ENCODE data around the gene NHERF2. TPM values are rescaled to one million over a fixed set of nuclear protein-coding genes. Genes with fewer than 3 reads are reported as not detected.

NHERF2 gene
- total and polyA plus RNA-seq, 2 of the 4 experiments (the other 2 are of a cell fraction): 18.6 to 77.8 TPM

DNA sequence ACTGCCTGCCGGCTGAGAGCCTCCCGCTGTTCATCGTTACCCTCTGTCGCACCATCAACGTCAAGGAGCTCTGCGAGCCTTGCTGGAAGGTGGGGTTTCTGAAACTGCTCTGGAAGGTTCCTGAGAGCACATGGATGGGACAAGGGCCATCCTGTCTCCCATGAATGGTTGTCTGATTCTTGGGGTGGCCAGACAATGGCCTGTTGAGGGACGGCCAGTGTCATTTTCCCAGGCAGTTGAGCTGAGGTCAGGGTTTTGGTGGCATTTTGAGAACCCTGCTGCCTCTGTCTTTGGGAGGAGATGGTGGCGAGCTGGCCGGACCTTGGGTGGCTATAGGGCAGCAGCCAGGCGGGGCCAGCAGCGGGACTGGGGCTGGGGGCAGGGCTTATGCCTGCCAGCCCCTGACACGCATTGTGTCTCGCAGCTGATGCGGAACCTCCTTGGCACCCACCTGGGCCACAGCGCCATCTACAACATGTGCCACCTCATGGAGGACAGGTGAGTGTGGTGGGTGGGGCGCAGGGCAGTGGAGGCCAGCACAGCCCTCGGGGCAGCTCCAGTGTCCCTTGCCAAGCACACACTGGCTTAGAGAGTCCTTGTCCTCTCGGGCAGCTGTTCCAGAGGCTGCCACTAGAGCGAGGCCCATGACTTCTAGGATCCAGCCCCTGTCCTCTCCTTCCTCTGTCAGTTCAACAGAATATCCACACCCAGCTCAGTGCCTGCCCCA lies 30.1 kb downstream of the NHERF2 start:
- in situ Hi-C loops (cut with MboI; ENCODE audit: low sequenced_read_pairs): no loop called here
- ATAC-seq (ENCODE audit: low read depth): no peak

More for the DNA sequence above, 30.1 kb downstream of the NHERF2 start:
- TF ChIP-seq, protein P1, sequence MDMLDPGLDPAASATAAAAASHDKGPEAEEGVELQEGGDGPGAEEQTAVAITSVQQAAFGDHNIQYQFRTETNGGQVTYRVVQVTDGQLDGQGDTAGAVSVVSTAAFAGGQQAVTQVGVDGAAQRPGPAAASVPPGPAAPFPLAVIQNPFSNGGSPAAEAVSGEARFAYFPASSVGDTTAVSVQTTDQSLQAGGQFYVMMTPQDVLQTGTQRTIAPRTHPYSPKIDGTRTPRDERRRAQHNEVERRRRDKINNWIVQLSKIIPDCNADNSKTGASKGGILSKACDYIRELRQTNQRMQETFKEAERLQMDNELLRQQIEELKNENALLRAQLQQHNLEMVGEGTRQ (IDR thresholded peaks at IDR 0.05; ENCODE audit: low read depth, low read length): no peak
- TF ChIP-seq MAZ (IDR thresholded peaks at IDR 0.05; ENCODE audit: borderline replicate concordance, low read depth, low read length) (no peak), POLR2A (IDR thresholded peaks at IDR 0.05; ENCODE audit: low read depth, low read length) (no peak)
- TF ChIP-seq, protein P2, sequence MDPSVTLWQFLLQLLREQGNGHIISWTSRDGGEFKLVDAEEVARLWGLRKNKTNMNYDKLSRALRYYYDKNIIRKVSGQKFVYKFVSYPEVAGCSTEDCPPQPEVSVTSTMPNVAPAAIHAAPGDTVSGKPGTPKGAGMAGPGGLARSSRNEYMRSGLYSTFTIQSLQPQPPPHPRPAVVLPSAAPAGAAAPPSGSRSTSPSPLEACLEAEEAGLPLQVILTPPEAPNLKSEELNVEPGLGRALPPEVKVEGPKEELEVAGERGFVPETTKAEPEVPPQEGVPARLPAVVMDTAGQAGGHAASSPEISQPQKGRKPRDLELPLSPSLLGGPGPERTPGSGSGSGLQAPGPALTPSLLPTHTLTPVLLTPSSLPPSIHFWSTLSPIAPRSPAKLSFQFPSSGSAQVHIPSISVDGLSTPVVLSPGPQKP (IDR thresholded peaks at IDR 0.05; ENCODE audit: borderline replicate concordance, low read depth, low read length): no peak
- no peak overlapping the region for H2BK20ac ChIP-seq (ENCODE audit: low read depth, low read length)
- no peaks in the 10 kb centered on the region for H3K4me1 ChIP-seq (ENCODE audit: control insufficient read depth, insufficient read depth, low read length)
- no peaks in the 10 kb centered on the region for H3K27me3 ChIP-seq (ENCODE audit: control insufficient read depth, insufficient read depth, low read length)
- no peak overlapping the region for H3K23ac ChIP-seq (ENCODE audit: low read depth, low read length)
- no peak overlapping the region for H2BK15ac ChIP-seq (ENCODE audit: low read depth, low read length)
- peaks cover 66% of the 10 kb centered on the region for H3K36me3 ChIP-seq (ENCODE audit: control insufficient read depth, insufficient read depth, low read length)
- no peak overlapping the region for H2AFZ ChIP-seq (replicated peaks; ENCODE audit: low read length, poor library complexity)
- dilution Hi-C loops (cut with HindIII; ENCODE audit: low sequenced_read_pairs, unreplicated experiment): no loop called here
- WGBS, 2 experiments (ENCODE audit: extremely low coverage in 2 of 2, insufficient read length in 1 of 2): 98% methylated on average over 10 of the region's 19 CpGs; no CpG with 5 or more reads in 1 of the 2 experiments
- H3K79me1 ChIP-seq (ENCODE audit: low read depth in 1 of 2, low read length in 2 of 2): peaks cover 5 to 28% of the 10 kb centered on the region in 2 experiments; a peak in 3 of 4 replicates
- intact Hi-C loops (cut with micrococcal nuclease): loop anchor here (1.0 kb wide), 1 partner anchor 34 kb away; no protein-coding TSS in a partner anchor
- no peak overlapping the region for H3K9ac ChIP-seq (ENCODE audit: low read depth, low read length)
- H3K9me3 ChIP-seq (ENCODE audit: control insufficient read depth, insufficient read depth, low read length): no peaks in the 10 kb centered on the region
- H2AK5ac ChIP-seq (ENCODE audit: low read depth, low read length): no peak overlapping the region
- H3K4me2 ChIP-seq (ENCODE audit: low read depth, low read length): no peak overlapping the region
- H2BK5ac ChIP-seq (ENCODE audit: low read depth, low read length, poor library complexity, severe bottlenecking): no peak overlapping the region
- H2BK120ac ChIP-seq (ENCODE audit: low read depth, low read length): no peak overlapping the region
- no peak overlapping the region for H3K18ac ChIP-seq (ENCODE audit: low read depth, low read length)
- CTCF ChIA-PET: no interaction called here
- H3K4ac ChIP-seq (ENCODE audit: low read depth, low read length): no peak overlapping the region
- H3K4me3 ChIP-seq (ENCODE audit: insufficient read depth, low read depth, low read length): no peak overlapping the region
- no peak overlapping the region for H4K5ac ChIP-seq (ENCODE audit: low read depth, low read length)
- H3K27ac ChIP-seq (ENCODE audit: insufficient read depth, low read length): no peak overlapping the region
- no peak overlapping the region for H4K8ac ChIP-seq (ENCODE audit: low read depth in 2 of 2, low read length in 2 of 2)
- H3K9me1 ChIP-seq (ENCODE audit: insufficient read depth, low read length): no peaks in the 10 kb centered on the region
- no peak for DNase-seq
- POLR2A ChIA-PET (ENCODE audit: unreplicated experiment): no interaction called here
- H3K56ac ChIP-seq (ENCODE audit: extremely low read depth, insufficient read depth, low read length): no peak overlapping the region
- BruUV-seq (replicated peaks): no TSS peak
- no peaks in the 10 kb centered on the region; the same call in 1 of the 2 replicates for H4K20me1 ChIP-seq (ENCODE audit: insufficient read depth, low read length)
- no peak overlapping the region for H4K91ac ChIP-seq (ENCODE audit: insufficient read depth, low read depth, low read length)
- peak overlapping the region; percentile 42 for H2AK9ac ChIP-seq (replicated peaks; ENCODE audit: low read depth, low read length, poor library complexity)
- no peak overlapping the region for H3K14ac ChIP-seq (replicated peaks; ENCODE audit: low read depth, low read length)
